Fibroblast of lung (primary cell): ENCODE measurements around the gene FNDC3A.

Experiments used
- CTCF ChIP-seq, 2 donors: IDR thresholded peaks in 1 of 2; conservative IDR thresholded peaks in 1 of 2; 1 replicate in 1 of 2; 2 replicates in 1 of 2; pipeline ENCODE4 v1.5.1; 2011 to 2012; ENCODE audit warnings: low read length in 2 of 2, control low read depth in 1 of 2, inconsistent platforms in 1 of 2, low read depth in 1 of 2, mild to moderate bottlenecking in 1 of 2
- EZH2 ChIP-seq: IDR thresholded peaks from 2 replicates; pipeline ENCODE4 v1.5.1; 2012; ENCODE audit warnings: low read length, control low read depth, mild to moderate bottlenecking; ENCODE audit errors: missing control alignments

GRCh38 chr13:49225223-49226042 is 249.7 kb downstream of the FNDC3A start:
- TF ChIP-seq CTCF (conservative IDR thresholded peaks at IDR 0.05 in 1 of 2, IDR thresholded peaks at IDR 0.05 in 1 of 2; ENCODE audit: low read depth in 1 of 2, low read length in 2 of 2) (no peak), EZH2 (no peak)
